Hepatocyte (in vitro differentiated cells): ENCODE measurements around the gene IMMP2L. TPM values are rescaled to one million over a fixed set of nuclear protein-coding genes. Genes with fewer than 3 reads are reported as not detected.

ENCODE experiments used
- DNase-seq: peaks from one replicate; pipeline ENCODE4 v3.0.0-alpha.2; 2016; ENCODE audit warnings: low spot score
- H2AFZ ChIP-seq: fragments of 200-600 bp; sonication (generic); 2 replicates; pipeline ENCODE4 v1.6.0; 2016; ENCODE audit warnings: antibody characterized with exemption, mild to moderate bottlenecking
- H3K27ac ChIP-seq: fragments of 200-600 bp; sonication (generic); 2 replicates; pipeline ENCODE4 v1.5.1; 2016; ENCODE audit warnings: mild to moderate bottlenecking
- H3K27me3 ChIP-seq: fragments of 200-600 bp; sonication (generic); 2 replicates; pipeline ENCODE4 v1.6.1; 2016
- H3K36me3 ChIP-seq: fragments of 200-600 bp; sonication (generic); replicated peaks from 2 replicates; pipeline ENCODE4 v1.5.1; 2016; ENCODE audit warnings: low read depth; ENCODE audit not compliant: insufficient read depth
- H3K4me1 ChIP-seq: fragments of 200-600 bp; sonication (generic); 2 replicates; pipeline ENCODE4 v1.5.1; 2016; ENCODE audit warnings: mild to moderate bottlenecking, moderate library complexity; ENCODE audit not compliant: insufficient read depth
- H3K4me2 ChIP-seq: fragments of 200-600 bp; sonication (generic); 2 replicates; pipeline ENCODE4 v1.6.0; 2016
- H3K4me3 ChIP-seq: fragments of 200-600 bp; sonication (generic); 2 replicates; pipeline ENCODE4 v1.5.1; 2016; ENCODE audit warnings: mild to moderate bottlenecking
- H3K79me2 ChIP-seq: fragments of 200-600 bp; sonication (generic); 2 replicates; pipeline ENCODE4 v1.6.0; 2017; ENCODE audit warnings: mild to moderate bottlenecking
- H3K9me2 ChIP-seq: fragments of 200-600 bp; sonication (generic); replicated peaks from 2 replicates; pipeline ENCODE4 v1.6.0; 2017; ENCODE audit warnings: mild to moderate bottlenecking; ENCODE audit not compliant: insufficient read depth
- H3K9me3 ChIP-seq: fragments of 200-600 bp; sonication (generic); 2 replicates; pipeline ENCODE4 v1.5.1; 2016; ENCODE audit warnings: low read depth, mild to moderate bottlenecking
- H4K20me1 ChIP-seq: fragments of 200-600 bp; sonication (generic); 2 replicates; pipeline ENCODE4 v1.6.0; 2016; ENCODE audit warnings: mild to moderate bottlenecking; ENCODE audit not compliant: insufficient read depth, poor library complexity, severe bottlenecking
- CTCF ChIP-seq: fragments of 200-600 bp; sonication (generic); IDR thresholded peaks from 2 replicates; pipeline ENCODE4 v1.5.1; 2016; ENCODE audit warnings: antibody characterized with exemption, mild to moderate bottlenecking; ENCODE audit not compliant: poor library complexity
- EZH2 ChIP-seq: fragments of 200-600 bp; sonication (generic); IDR thresholded peaks from 2 replicates; pipeline ENCODE4 v1.6.1; 2016; ENCODE audit warnings: antibody characterized with exemption, mild to moderate bottlenecking, borderline replicate concordance
- EZH2phosphoT487 ChIP-seq: fragments of 200-600 bp; sonication (generic); IDR thresholded peaks from one replicate; pipeline ENCODE4 v1.6.1; 2018; ENCODE audit warnings: antibody characterized with exemption, mild to moderate bottlenecking, low read depth, moderate library complexity; ENCODE audit not compliant: unreplicated experiment, severe bottlenecking
- WGBS: methylation state at CpG from one replicate; pipeline ENCODE4 v1.1.6; 2016; ENCODE audit warnings: low lambda C conversion rate; ENCODE audit errors: missing lambda C conversion rate; 5-methylcytosine and 5-hydroxymethylcytosine counted together
- polyA plus RNA-seq: library from polyadenylated mRNA; unstranded; fragments of >200 nt; fragmentation: Nextera tagmentation; extraction: Ambion mirVana; gene quantifications from 2 replicates; pipeline ENCODE4 v1.2.1, GENCODE V29; 2016
- total RNA-seq: library from RNA; depleted of rRNA; stranded (reverse); fragments of >200 nt; gene quantifications from 2 replicates; pipeline ENCODE4 v1.2.3, GENCODE V29; 2014

Gene IMMP2L
- total and polyA plus RNA-seq, 2 experiments from 2014 or later: 13.3 to 17.6 TPM

GRCh38 chr7:111564078-111564477 lies 1.8 kb upstream of the IMMP2L start:
- H4K20me1 ChIP-seq: no peaks in the 10 kb centered on the region
- H3K27me3 ChIP-seq: no peaks in the 10 kb centered on the region
- H3K9me3 ChIP-seq: no peaks in the 10 kb centered on the region
- H2AFZ ChIP-seq: no peak overlapping the region
- no peak for TF ChIP-seq EZH2phosphoT487
- TF ChIP-seq CTCF: no peak
- no peak for TF ChIP-seq EZH2
- no peak overlapping the region for H3K4me2 ChIP-seq
- 0% methylated on average over 1 of the region's 1 CpG for WGBS
- peaks cover 24% of the 10 kb centered on the region for H3K4me1 ChIP-seq
- no peak overlapping the region for H3K27ac ChIP-seq
- H3K4me3 ChIP-seq: no peak overlapping the region
- DNase-seq: no peak
- peaks cover 3% of the 10 kb centered on the region for H3K79me2 ChIP-seq
- H3K36me3 ChIP-seq: no peaks in the 10 kb centered on the region
- H3K9me2 ChIP-seq: no peaks in the 10 kb centered on the region

GRCh38 chr7:111561654-111561903 lies 713 bp downstream of the IMMP2L start:
- peaks cover 3% of the 10 kb centered on the region for H3K79me2 ChIP-seq
- peak; percentile 10 for DNase-seq
- H4K20me1 ChIP-seq: no peaks in the 10 kb centered on the region
- TF ChIP-seq CTCF: no peak
- no peak for TF ChIP-seq EZH2
- no peak for TF ChIP-seq EZH2phosphoT487
- H3K9me3 ChIP-seq: no peaks in the 10 kb centered on the region
- no peaks in the 10 kb centered on the region for H3K27me3 ChIP-seq
- peak overlapping the region; percentile 92 for H2AFZ ChIP-seq
- H3K4me3 ChIP-seq: peak overlapping the region; percentile 80
- WGBS: 23% methylated on average over 7 of the region's 7 CpGs
- peaks cover 29% of the 10 kb centered on the region for H3K4me1 ChIP-seq
- peak overlapping the region; percentile 92 for H3K27ac ChIP-seq
- H3K4me2 ChIP-seq: peak overlapping the region; percentile 91
- no peaks in the 10 kb centered on the region for H3K9me2 ChIP-seq
- H3K36me3 ChIP-seq: no peaks in the 10 kb centered on the region

- H3K79me2 ChIP-seq: peaks cover 3% of the 10 kb centered on the region
- peak overlapping the region; percentile 92 for H2AFZ ChIP-seq
- H3K4me2 ChIP-seq: peak overlapping the region; percentile 91
- H3K27ac ChIP-seq: peak overlapping the region; percentile 92
- H4K20me1 ChIP-seq: no peaks in the 10 kb centered on the region
- no peaks in the 10 kb centered on the region for H3K9me2 ChIP-seq
- H3K4me3 ChIP-seq: no peak overlapping the region
- 28% methylated on average over 4 of the region's 4 CpGs for WGBS
- TF ChIP-seq EZH2phosphoT487 (no peak), EZH2 (no peak), CTCF (no peak)
- H3K9me3 ChIP-seq: no peaks in the 10 kb centered on the region
- H3K36me3 ChIP-seq: no peaks in the 10 kb centered on the region
- peaks cover 29% of the 10 kb centered on the region for H3K4me1 ChIP-seq
- peak; percentile 19 for DNase-seq
- H3K27me3 ChIP-seq: no peaks in the 10 kb centered on the region
These were observed 1.3 kb downstream of the IMMP2L start for GRCh38 chr7:111560773-111561653.
